Astrocyte (in vitro differentiated cells and primary cell): ENCODE data around the gene KPNA3.

ENCODE experiments used
- EZH2 ChIP-seq: IDR thresholded peaks from 2 replicates; pipeline ENCODE4 v1.6.1; 2012; ENCODE audit warnings: mild to moderate bottlenecking, low read length, inconsistent platforms; ENCODE audit not compliant: insufficient read depth
- TF ChIP-seq, protein P1 (sequence below): IDR thresholded peaks from 2 replicates; pipeline ENCODE4 v1.5.1; 2011; ENCODE audit warnings: low read depth, mild to moderate bottlenecking, inconsistent platforms, low read length, moderate library complexity; ENCODE audit not compliant: insufficient read depth

DNA sequence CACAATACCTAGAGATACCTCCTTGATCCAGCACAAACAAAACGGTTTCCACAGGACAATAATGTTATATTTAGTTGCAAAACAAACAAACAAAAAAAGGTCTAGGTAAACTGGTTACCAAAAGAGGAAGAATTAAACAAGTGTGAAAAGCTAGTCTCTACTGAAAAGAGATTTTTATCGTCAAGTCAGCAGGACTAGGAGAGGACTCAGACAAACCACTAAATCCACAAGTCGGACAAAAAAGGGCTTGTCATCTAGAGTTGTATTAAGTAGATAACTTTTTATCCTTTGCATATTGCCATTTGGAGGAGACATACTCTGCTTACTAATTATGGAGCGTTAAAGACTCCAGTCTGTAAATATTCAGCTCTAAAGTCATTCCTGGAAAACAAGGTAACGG is 9.9 kb upstream of the KPNA3 start:
- TF ChIP-seq, protein P1, sequence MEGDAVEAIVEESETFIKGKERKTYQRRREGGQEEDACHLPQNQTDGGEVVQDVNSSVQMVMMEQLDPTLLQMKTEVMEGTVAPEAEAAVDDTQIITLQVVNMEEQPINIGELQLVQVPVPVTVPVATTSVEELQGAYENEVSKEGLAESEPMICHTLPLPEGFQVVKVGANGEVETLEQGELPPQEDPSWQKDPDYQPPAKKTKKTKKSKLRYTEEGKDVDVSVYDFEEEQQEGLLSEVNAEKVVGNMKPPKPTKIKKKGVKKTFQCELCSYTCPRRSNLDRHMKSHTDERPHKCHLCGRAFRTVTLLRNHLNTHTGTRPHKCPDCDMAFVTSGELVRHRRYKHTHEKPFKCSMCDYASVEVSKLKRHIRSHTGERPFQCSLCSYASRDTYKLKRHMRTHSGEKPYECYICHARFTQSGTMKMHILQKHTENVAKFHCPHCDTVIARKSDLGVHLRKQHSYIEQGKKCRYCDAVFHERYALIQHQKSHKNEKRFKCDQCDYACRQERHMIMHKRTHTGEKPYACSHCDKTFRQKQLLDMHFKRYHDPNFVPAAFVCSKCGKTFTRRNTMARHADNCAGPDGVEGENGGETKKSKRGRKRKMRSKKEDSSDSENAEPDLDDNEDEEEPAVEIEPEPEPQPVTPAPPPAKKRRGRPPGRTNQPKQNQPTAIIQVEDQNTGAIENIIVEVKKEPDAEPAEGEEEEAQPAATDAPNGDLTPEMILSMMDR, result no peak
- TF ChIP-seq EZH2, result no peak
